ENCODE results near the gene EEA1.

DNA sequence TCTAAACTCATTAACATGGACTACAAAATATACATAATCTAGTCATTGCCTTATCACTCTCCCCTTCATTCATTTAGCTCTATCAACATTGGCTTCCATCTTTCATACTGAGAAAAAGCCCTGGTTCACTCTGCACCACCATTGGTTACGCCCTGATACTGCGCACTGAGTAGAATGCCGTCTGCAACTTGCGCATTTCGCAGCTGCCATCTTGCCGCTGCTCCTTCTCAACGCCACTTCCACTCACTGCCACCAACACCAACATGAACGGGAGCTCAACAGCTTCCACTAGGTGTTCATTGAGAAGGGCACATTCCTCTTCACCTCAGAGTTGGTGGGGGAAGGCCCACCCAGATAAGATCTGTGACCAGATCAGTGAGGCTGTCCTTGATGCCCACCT, 71.3 kb downstream of the EEA1 start:
- TF ChIP-seq, protein P1, sequence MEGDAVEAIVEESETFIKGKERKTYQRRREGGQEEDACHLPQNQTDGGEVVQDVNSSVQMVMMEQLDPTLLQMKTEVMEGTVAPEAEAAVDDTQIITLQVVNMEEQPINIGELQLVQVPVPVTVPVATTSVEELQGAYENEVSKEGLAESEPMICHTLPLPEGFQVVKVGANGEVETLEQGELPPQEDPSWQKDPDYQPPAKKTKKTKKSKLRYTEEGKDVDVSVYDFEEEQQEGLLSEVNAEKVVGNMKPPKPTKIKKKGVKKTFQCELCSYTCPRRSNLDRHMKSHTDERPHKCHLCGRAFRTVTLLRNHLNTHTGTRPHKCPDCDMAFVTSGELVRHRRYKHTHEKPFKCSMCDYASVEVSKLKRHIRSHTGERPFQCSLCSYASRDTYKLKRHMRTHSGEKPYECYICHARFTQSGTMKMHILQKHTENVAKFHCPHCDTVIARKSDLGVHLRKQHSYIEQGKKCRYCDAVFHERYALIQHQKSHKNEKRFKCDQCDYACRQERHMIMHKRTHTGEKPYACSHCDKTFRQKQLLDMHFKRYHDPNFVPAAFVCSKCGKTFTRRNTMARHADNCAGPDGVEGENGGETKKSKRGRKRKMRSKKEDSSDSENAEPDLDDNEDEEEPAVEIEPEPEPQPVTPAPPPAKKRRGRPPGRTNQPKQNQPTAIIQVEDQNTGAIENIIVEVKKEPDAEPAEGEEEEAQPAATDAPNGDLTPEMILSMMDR (IDR thresholded peaks at IDR 0.05), result no peak
- TF ChIP-seq POLR2A (IDR thresholded peaks at IDR 0.05), result no peak

Measured in lower leg skin (tissue), 3 donors.